DOHH2 (cell line): ENCODE measurements around the gene CDC6.

Experiments
- CTCF ChIP-seq: fragments of 200-600 bp; sonication (generic); IDR thresholded peaks from one replicate; pipeline ENCODE4 v1.5.1; 2014; ENCODE audit warnings: antibody characterized with exemption, mild to moderate bottlenecking, low read depth, low read length; ENCODE audit not compliant: poor library complexity, severe bottlenecking
- EZH2phosphoT487 ChIP-seq: fragments of 200-600 bp; sonication (generic); IDR thresholded peaks from 2 replicates; pipeline ENCODE4 v1.6.1; 2017; ENCODE audit warnings: borderline replicate concordance, mild to moderate bottlenecking, antibody characterized with exemption, low read length, moderate library complexity, mixed read lengths

GRCh38 chr17:40268141-40268712 is 19.5 kb upstream of the CDC6 start:
- TF ChIP-seq CTCF (no peak), EZH2phosphoT487 (no peak)
